HepG2 (cell line): ENCODE results near the gene TUBB4B. TPM values are rescaled to one million over a fixed set of nuclear protein-coding genes. Genes with fewer than 3 reads are reported as not detected.
A peak's percentile ranks its signal among the peaks of the same experiment; 100 is the strongest.

ENCODE experiments used
- AKNA ChIP-seq: sonication (generic); formaldehyde crosslinking; IDR thresholded peaks from 2 replicates; pipeline ENCODE4 v1.4.0; 2020; ENCODE audit warnings: missing genetic modification reagents, borderline replicate concordance
- ATAD3A ChIP-seq: sonication (generic); formaldehyde crosslinking; IDR thresholded peaks from 2 replicates; pipeline ENCODE4 v1.4.0; 2020; ENCODE audit warnings: missing genetic modification reagents
- CCAR2 ChIP-seq: fragments of 200-400 bp; formaldehyde crosslinking; optimal IDR thresholded peaks from 2 replicates; pipeline ENCODE3; 2018; ENCODE audit warnings: low read depth, mild to moderate bottlenecking, low read length, moderate library complexity
- CENPX ChIP-seq: sonication (generic); formaldehyde crosslinking; IDR thresholded peaks from 2 replicates; pipeline ENCODE4 v1.9.0; 2021; ENCODE audit warnings: mild to moderate bottlenecking, missing genetic modification reagents, moderate library complexity
- DBP ChIP-seq: sonication (generic); formaldehyde crosslinking; IDR thresholded peaks from 2 replicates; pipeline ENCODE4 v1.4.0; 2020; ENCODE audit warnings: missing genetic modification reagents; ENCODE audit errors: not compliant biosample characterization
- NAIF1 ChIP-seq: sonication (generic); formaldehyde crosslinking; IDR thresholded peaks from 2 replicates; pipeline ENCODE4 v1.5.0; 2020; ENCODE audit warnings: mild to moderate bottlenecking, missing genetic modification reagents, borderline replicate concordance
- NCOA5 ChIP-seq: sonication (generic); formaldehyde crosslinking; IDR thresholded peaks from 2 replicates; pipeline ENCODE4 v1.4.0; 2020; ENCODE audit warnings: missing genetic modification reagents
- RNF2 ChIP-seq: fragments of 450-650 bp; conservative IDR thresholded peaks from 2 replicates; pipeline ENCODE4 v1.6.1; 2016; ENCODE audit warnings: low read depth
- SPEN ChIP-seq: sonication (generic); formaldehyde crosslinking; IDR thresholded peaks from 2 replicates; pipeline ENCODE4 v1.5.1; 2020; ENCODE audit warnings: low read depth, mild to moderate bottlenecking, missing genetic modification reagents
- SRSF4 ChIP-seq: fragments of 200-400 bp; formaldehyde crosslinking; IDR thresholded peaks from one replicate; pipeline ENCODE4 v1.6.1; 2018; ENCODE audit warnings: mild to moderate bottlenecking, low read depth, low read length, moderate library complexity; ENCODE audit not compliant: poor library complexity, severe bottlenecking
- STAT5B ChIP-seq: sonication (generic); formaldehyde crosslinking; IDR thresholded peaks from 2 replicates; pipeline ENCODE4 v1.4.0; 2020; ENCODE audit warnings: missing genetic modification reagents
- TAF1 ChIP-seq: sonication (generic); formaldehyde crosslinking; IDR thresholded peaks from 2 replicates; pipeline ENCODE4 v1.4.0; 2020; ENCODE audit warnings: missing genetic modification reagents
- TBX2 ChIP-seq: sonication (generic); formaldehyde crosslinking; IDR thresholded peaks from 2 replicates; pipeline ENCODE4 v1.5.0; 2020; ENCODE audit warnings: missing genetic modification reagents, mild to moderate bottlenecking, borderline replicate concordance
- U2AF2 ChIP-seq: fragments of 200-400 bp; formaldehyde crosslinking; IDR thresholded peaks from 2 replicates; pipeline ENCODE4 v1.6.1; 2017; ENCODE audit warnings: low read depth, mild to moderate bottlenecking, low read length
- XBP1 ChIP-seq: sonication (generic); formaldehyde crosslinking; IDR thresholded peaks from 2 replicates; pipeline ENCODE4 v1.5.0; 2020; ENCODE audit warnings: missing genetic modification reagents
- XRCC5 ChIP-seq: fragments of 200-400 bp; formaldehyde crosslinking; optimal IDR thresholded peaks from 2 replicates; pipeline ENCODE3; 2017; ENCODE audit warnings: mild to moderate bottlenecking, low read length
- ZBTB34 ChIP-seq: sonication (generic); formaldehyde crosslinking; IDR thresholded peaks from 2 replicates; pipeline ENCODE4 v1.8.0; 2022; ENCODE audit warnings: mild to moderate bottlenecking, missing genetic modification reagents
- ZFP1 ChIP-seq: IDR thresholded peaks from 2 replicates; pipeline ENCODE4 v1.6.1; 2016
- ZNF501 ChIP-seq: sonication (generic); formaldehyde crosslinking; IDR thresholded peaks from 2 replicates; pipeline ENCODE4 v1.5.1; 2020; ENCODE audit warnings: mild to moderate bottlenecking, moderate library complexity, missing genetic modification reagents
- ZNF660 ChIP-seq: sonication (generic); formaldehyde crosslinking; IDR thresholded peaks from 2 replicates; pipeline ENCODE4 v1.5.1; 2020; ENCODE audit warnings: mild to moderate bottlenecking, low read depth, missing genetic modification reagents, borderline replicate concordance
- ZNF850 ChIP-seq: sonication (generic); formaldehyde crosslinking; conservative IDR thresholded peaks from 2 replicates; pipeline ENCODE4 v1.9.0; 2021; ENCODE audit warnings: mild to moderate bottlenecking, missing genetic modification reagents
- ZNF878 ChIP-seq: sonication (generic); formaldehyde crosslinking; IDR thresholded peaks from 2 replicates; pipeline ENCODE4 v1.8.1; 2023; ENCODE audit warnings: mild to moderate bottlenecking, missing genetic modification reagents, moderate library complexity
- ZSCAN12 ChIP-seq: sonication (generic); formaldehyde crosslinking; IDR thresholded peaks from 2 replicates; pipeline ENCODE4 v1.9.0; 2021; ENCODE audit warnings: mild to moderate bottlenecking, missing genetic modification reagents
- polyA plus RNA-seq, 8 experiments: library from polyadenylated mRNA; depleted of rRNA in 3 of 8; stranded (reverse) in 7 of 8; unstranded in 1 of 8; fragments of >200 nt; fragmentation: Illumina TruSeq in 4 of 8; extraction: Trizol in 4 of 8; gene quantifications; 2 replicates each; pipeline versions ENCODE4 v1.2.1 to v1.2.3, GENCODE V29; 2011 to 2016; ENCODE audit warnings: low read depth in 4 of 8, missing spikeins in 1 of 8, mixed read lengths in 1 of 8; ENCODE audit not compliant: insufficient read depth in 1 of 8
- total RNA-seq, 5 experiments: library from RNA; depleted of rRNA; stranded (reverse); fragments of >200 nt; fragmentation: Illumina TruSeq; extraction: Trizol; gene quantifications; 2 replicates each; pipeline ENCODE4 v1.2.3, GENCODE V29; 2016; ENCODE audit warnings: low read depth in 1 of 5

Gene TUBB4B
- total and polyA plus RNA-seq, 2 of the 13 experiments (the other 11 are each of a cell fraction or from before 2014, with no cell fraction given), result 182 to 412 TPM

GRCh38 chr9:137235424-137236237 is 5.5 kb upstream of the TUBB4B start (continued):
- TF ChIP-seq DBP (CRISPR knock-in tag), result peak; percentile 43
- no peak for TF ChIP-seq CCAR2
- no peak; the same call in 1 of the 2 replicates for TF ChIP-seq SPEN
- TF ChIP-seq NAIF1 (CRISPR knock-in tag), result 0 out of 2 replicates have a peak, but pooled peaks have one; percentile 12
- TF ChIP-seq STAT5B, result 0 out of 2 replicates have a peak, but pooled peaks have one; percentile 54
- TF ChIP-seq ZNF850, result no peak
- TF ChIP-seq U2AF2, result no peak
- no peak for TF ChIP-seq ZBTB34 (CRISPR knock-in tag)
- no peak for TF ChIP-seq AKNA
- no peak for TF ChIP-seq RNF2
- TF ChIP-seq TBX2 (CRISPR knock-in tag), result peak; percentile 49; the same call in 1 of the 2 replicates
- no peak for TF ChIP-seq ATAD3A
- TF ChIP-seq TAF1 (CRISPR knock-in tag), result no peak; the same call in 1 of the 2 replicates
- no peak for TF ChIP-seq XRCC5
- no peak for TF ChIP-seq ZNF878 (CRISPR knock-in tag)
- TF ChIP-seq ZNF660, result no peak
- no peak for TF ChIP-seq NCOA5 (CRISPR knock-in tag)
- TF ChIP-seq SRSF4, result no peak
- TF ChIP-seq XBP1, result no peak
- TF ChIP-seq ZSCAN12 (CRISPR knock-in tag), result no peak
- TF ChIP-seq ZFP1 (CRISPR knock-in tag), result no peak
- no peak; the same call in 1 of the 2 replicates for TF ChIP-seq ZNF501 (CRISPR knock-in tag)
- TF ChIP-seq CENPX, result no peak
